HepG2 (cell line): ENCODE results near the gene CREB1.

Source experiments
- MLX ChIP-seq: IDR thresholded peaks from 2 replicates; pipeline ENCODE4 v1.6.1; 2016
- RCOR2 ChIP-seq: IDR thresholded peaks from 2 replicates; pipeline ENCODE4 v1.6.1; 2016; ENCODE audit warnings: missing biosample characterization, missing genetic modification reagents
- ZNF274 ChIP-seq: sonication (generic); formaldehyde crosslinking; IDR thresholded peaks from 2 replicates; pipeline ENCODE4 v1.5.1; 2020; ENCODE audit warnings: mild to moderate bottlenecking, missing genetic modification reagents

DNA sequence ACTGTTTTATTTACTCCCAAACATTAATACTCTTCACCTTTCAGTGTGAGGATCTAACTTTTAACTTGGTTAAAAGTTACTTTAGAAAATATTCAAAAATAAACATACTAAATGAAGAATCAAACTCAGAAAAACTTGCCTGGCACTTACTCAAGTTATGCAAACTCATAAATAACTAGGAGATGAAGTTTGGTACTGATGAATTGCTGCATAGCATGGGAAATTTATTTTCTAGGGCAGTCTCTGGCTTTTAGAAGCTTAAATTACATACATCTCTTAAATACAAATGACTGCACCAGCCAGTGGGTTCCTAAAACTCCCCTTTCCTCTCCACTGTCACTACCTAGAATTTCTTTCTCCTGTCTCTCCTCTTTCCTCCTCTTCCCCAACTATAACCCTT lies 46.7 kb upstream of the CREB1 start:
- no peak for TF ChIP-seq RCOR2 (CRISPR knock-in tag)
- no peak for TF ChIP-seq ZNF274 (CRISPR knock-in tag)
- no peak for TF ChIP-seq MLX (CRISPR knock-in tag)
